IMR-90 (cell line): Measurements from ENCODE around the gene ZBP1. TPM values are rescaled to one million over a fixed set of nuclear protein-coding genes. Genes with fewer than 3 reads are reported as not detected.

ENCODE experiments used
- ATAC-seq: fragments of 200-7000 bp; cut with Tn5 transposase; 2 replicates; pipeline ENCODE4 v1.9.1; 2020; ENCODE audit warnings: low read depth, mild to moderate bottlenecking, moderate library complexity
- BruUV-seq: library from RNA; stranded (reverse); fragments of 400-500 nt; replicated peaks from 2 replicates; lab custom pipeline; 2021; lab: Mats Ljungman, UMichigan
- CTCF ChIA-PET: fragments of 300-600 bp; formaldehyde crosslinking; extraction: SDS; loops from one replicate; lab custom pipeline; 2021; ENCODE audit warnings: antibody characterized with exemption; lab: Yijun Ruan, JAX
- POLR2A ChIA-PET: fragments of 300-600 bp; sonication (Branson Sonifier 250); formaldehyde crosslinking; loops from one replicate; lab custom pipeline; 2022; ENCODE audit warnings: antibody characterized with exemption; ENCODE audit not compliant: unreplicated experiment; lab: Charles Lee
- DNase-seq: peaks from one replicate; pipeline ENCODE4 v3.0.0; 2013
- H2AFZ ChIP-seq: replicated peaks from 2 replicates; pipeline ENCODE3; 2013; ENCODE audit warnings: low read length, mild to moderate bottlenecking; ENCODE audit not compliant: poor library complexity
- H2AK5ac ChIP-seq: 2 replicates; pipeline ENCODE4 v1.6.1; 2013; ENCODE audit warnings: low read depth, low read length, inconsistent platforms
- H2AK9ac ChIP-seq: replicated peaks from 2 replicates; pipeline ENCODE3; 2013; ENCODE audit warnings: mild to moderate bottlenecking, low read depth, low read length, moderate library complexity; ENCODE audit not compliant: poor library complexity
- H2BK120ac ChIP-seq: 2 replicates; pipeline ENCODE4 v1.6.1; 2013; ENCODE audit warnings: low read depth, low read length, inconsistent platforms
- H2BK15ac ChIP-seq: 3 replicates; pipeline ENCODE4 v1.6.1; 2013; ENCODE audit warnings: low read depth, low read length, inconsistent platforms
- H2BK20ac ChIP-seq: 2 replicates; pipeline ENCODE4 v1.6.1; 2013; ENCODE audit warnings: low read depth, mild to moderate bottlenecking, inconsistent platforms, low read length, moderate library complexity
- H2BK5ac ChIP-seq: 2 replicates; pipeline ENCODE4 v1.6.1; 2013; ENCODE audit warnings: mild to moderate bottlenecking, low read depth, low read length, inconsistent platforms; ENCODE audit not compliant: poor library complexity, severe bottlenecking
- H3K14ac ChIP-seq: replicated peaks from 2 replicates; pipeline ENCODE4 v1.6.1; 2013; ENCODE audit warnings: low read depth, low read length, inconsistent platforms
- H3K18ac ChIP-seq: 2 replicates; pipeline ENCODE4 v1.6.1; 2013; ENCODE audit warnings: low read depth, low read length, control low read depth
- H3K23ac ChIP-seq: 2 replicates; pipeline ENCODE4 v1.6.1; 2013; ENCODE audit warnings: low read depth, low read length, inconsistent platforms
- H3K27ac ChIP-seq: 2 replicates; pipeline ENCODE4 v1.5.1; 2013; ENCODE audit warnings: mild to moderate bottlenecking, control low read depth, low read length; ENCODE audit not compliant: insufficient read depth
- H3K27me3 ChIP-seq: 2 replicates; pipeline ENCODE4 v1.6.1; 2013; ENCODE audit warnings: low read length; ENCODE audit not compliant: control insufficient read depth, insufficient read depth
- H3K36me3 ChIP-seq: 2 replicates; pipeline ENCODE4 v1.6.1; 2013; ENCODE audit warnings: low read length, mixed read lengths; ENCODE audit not compliant: control insufficient read depth, insufficient read depth
- H3K4ac ChIP-seq: 2 replicates; pipeline ENCODE4 v1.6.1; 2013; ENCODE audit warnings: low read depth, low read length, inconsistent platforms
- H3K4me1 ChIP-seq: 2 replicates; pipeline ENCODE4 v1.6.1; 2013; ENCODE audit warnings: low read length, mixed read lengths; ENCODE audit not compliant: control insufficient read depth, insufficient read depth
- H3K4me2 ChIP-seq: 2 replicates; pipeline ENCODE4 v1.6.1; 2013; ENCODE audit warnings: low read depth, mild to moderate bottlenecking, control low read depth, low read length, moderate library complexity
- H3K4me3 ChIP-seq: 2 replicates; pipeline ENCODE4 v1.5.1; 2013; ENCODE audit warnings: low read depth, mild to moderate bottlenecking, control low read depth, low read length, moderate library complexity; ENCODE audit not compliant: insufficient read depth
- H3K56ac ChIP-seq: 2 replicates; pipeline ENCODE4 v1.6.1; 2013; ENCODE audit warnings: low read length, inconsistent platforms; ENCODE audit not compliant: insufficient read depth; ENCODE audit errors: extremely low read depth
- H3K79me1 ChIP-seq, 2 experiments: 2 replicates each; pipeline ENCODE4 v1.6.1; 2013; ENCODE audit warnings: low read length in 2 of 2, inconsistent platforms in 1 of 2, low read depth in 1 of 2
- H3K9ac ChIP-seq: 2 replicates; pipeline ENCODE4 v1.6.1; 2013; ENCODE audit warnings: low read depth, low read length, control low read depth
- H3K9me1 ChIP-seq: 2 replicates; pipeline ENCODE4 v1.6.1; 2013; ENCODE audit warnings: low read length, inconsistent platforms; ENCODE audit not compliant: insufficient read depth
- H3K9me3 ChIP-seq: 2 replicates; pipeline ENCODE4 v1.6.1; 2013; ENCODE audit warnings: low read length; ENCODE audit not compliant: control insufficient read depth, insufficient read depth
- H4K20me1 ChIP-seq: 2 replicates; pipeline ENCODE4 v1.6.1; 2013; ENCODE audit warnings: low read length, inconsistent platforms; ENCODE audit not compliant: insufficient read depth
- H4K5ac ChIP-seq: 2 replicates; pipeline ENCODE4 v1.6.1; 2013; ENCODE audit warnings: mild to moderate bottlenecking, low read depth, low read length, control low read depth
- H4K8ac ChIP-seq, 2 experiments: 2 replicates each; pipeline ENCODE4 v1.6.1; 2013; ENCODE audit warnings: low read depth in 2 of 2, low read length in 2 of 2, control low read depth in 1 of 2, inconsistent platforms in 1 of 2
- H4K91ac ChIP-seq: 2 replicates; pipeline ENCODE4 v1.6.1; 2013; ENCODE audit warnings: low read depth, low read length, inconsistent platforms; ENCODE audit not compliant: insufficient read depth
- CHD1 ChIP-seq: IDR thresholded peaks from 2 replicates; pipeline ENCODE4 v1.6.1; 2012; ENCODE audit warnings: low read depth, low read length, improper control_type of control experiment
- WGBS, 2 experiments: methylation state at CpG; one replicate each; pipeline versions ENCODE4 v1.1.5 to v1.1.7; 2013; ENCODE audit warnings: missing lambda C conversion rate in 2 of 2; ENCODE audit not compliant: insufficient read length in 1 of 2; ENCODE audit errors: extremely low coverage in 2 of 2; 5-methylcytosine and 5-hydroxymethylcytosine counted together
- dilution Hi-C: fragments of 300-500 bp; cut with HindIII; formaldehyde crosslinking; loops from one replicate; pipeline ENCODE4 v1.14.3; 2018; ENCODE audit warnings: low sequenced_read_pairs; ENCODE audit not compliant: unreplicated experiment
- in situ Hi-C: fragments of 300-500 bp; cut with MboI; formaldehyde crosslinking; loops from 3 replicates; pipeline ENCODE4 v1.14.3; 2019; ENCODE audit warnings: low sequenced_read_pairs, inconsistent platforms, mixed read lengths
- intact Hi-C: fragments of 100-400 bp; cut with micrococcal nuclease; formaldehyde crosslinking; loops from 2 replicates; pipeline ENCODE4 v1.10.0; 2022
- polyA plus RNA-seq, 3 experiments: library from polyadenylated mRNA; depleted of rRNA; stranded (reverse); fragments of >200 nt; gene quantifications; 2 replicates each; pipeline ENCODE4 v1.2.3, GENCODE V29; 2012; ENCODE audit warnings: low replicate concordance in 1 of 3
- total RNA-seq: library from RNA; depleted of rRNA; stranded (reverse); fragments of >200 nt; gene quantifications from 2 replicates; pipeline ENCODE4 v1.2.3, GENCODE V29; 2012
- TF ChIP-seq, protein P1 (sequence below): fragments of 150-350 bp; IDR thresholded peaks from 2 replicates; pipeline ENCODE4 v1.6.1; 2016; ENCODE audit warnings: low read depth, mild to moderate bottlenecking, low read length, moderate library complexity, borderline replicate concordance

The ZBP1 gene
- total and polyA plus RNA-seq, 2 of the 4 experiments (the other 2 are of a cell fraction): not detected

DNA sequence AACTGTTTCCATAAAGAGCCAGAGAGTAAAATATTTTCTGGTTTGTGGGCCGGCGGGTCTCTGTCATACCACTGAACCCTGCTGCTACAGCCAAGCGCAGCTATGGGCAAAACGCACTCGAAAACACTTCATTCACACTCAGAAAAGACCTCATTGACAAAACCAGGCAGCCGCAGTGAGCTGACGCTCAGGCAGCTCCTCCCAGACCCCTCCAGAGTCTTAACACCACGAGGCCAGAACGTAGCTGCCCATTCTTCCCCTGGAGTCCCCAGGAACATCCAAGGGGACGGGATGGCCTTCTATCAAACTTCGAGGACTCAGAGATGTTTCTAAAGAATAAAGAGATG lies 35.6 kb upstream of the ZBP1 start:
- peaks cover 0 to 7% of the 10 kb centered on the region in 2 experiments; a peak in 1 of 4 replicates for H3K79me1 ChIP-seq
- H3K9me3 ChIP-seq: no peaks in the 10 kb centered on the region
- H3K27ac ChIP-seq: no peak overlapping the region
- no TSS peak for BruUV-seq
- no peak overlapping the region for H2AFZ ChIP-seq
- H3K4me3 ChIP-seq: no peak overlapping the region
- ATAC-seq (no peak), DNase-seq (no peak)
- no peak overlapping the region for H2BK15ac ChIP-seq
- no peak overlapping the region for H2BK5ac ChIP-seq
- H4K5ac ChIP-seq: no peak overlapping the region
- H4K8ac ChIP-seq: no peak overlapping the region
- WGBS, 2 experiments: 64% methylated on average over 4 of the region's 11 CpGs; no CpG with 5 or more reads in 1 of the 2 experiments
- no peak overlapping the region for H2AK9ac ChIP-seq
- no peak overlapping the region for H3K4me2 ChIP-seq
- H3K4me1 ChIP-seq: no peaks in the 10 kb centered on the region
- H4K20me1 ChIP-seq: peaks cover 12% of the 10 kb centered on the region
- H3K18ac ChIP-seq: no peak overlapping the region
- in situ Hi-C loops: loop anchor here (10.0 kb wide), 1 partner anchor 429 kb away; no protein-coding TSS in a partner anchor
- ChIA-PET CTCF (interaction anchor here (1.2 kb wide), 1 partner anchor 524 kb away, joined by 3 read pairs; no protein-coding TSS in a partner anchor), POLR2A (no interaction called here)
- H3K9me1 ChIP-seq: peaks cover 2% of the 10 kb centered on the region; the same call in 1 of the 2 replicates
- intact Hi-C loops: loop anchor here (2.0 to 10.0 kb wide), 2 partner anchors 53 to 189 kb away; no protein-coding TSS in a partner anchor
- no peaks in the 10 kb centered on the region for H3K27me3 ChIP-seq
- no peak overlapping the region for H2BK120ac ChIP-seq
- H3K4ac ChIP-seq: no peak overlapping the region
- no peak overlapping the region for H4K91ac ChIP-seq
- H3K14ac ChIP-seq: no peak overlapping the region
- TF ChIP-seq, protein P1, sequence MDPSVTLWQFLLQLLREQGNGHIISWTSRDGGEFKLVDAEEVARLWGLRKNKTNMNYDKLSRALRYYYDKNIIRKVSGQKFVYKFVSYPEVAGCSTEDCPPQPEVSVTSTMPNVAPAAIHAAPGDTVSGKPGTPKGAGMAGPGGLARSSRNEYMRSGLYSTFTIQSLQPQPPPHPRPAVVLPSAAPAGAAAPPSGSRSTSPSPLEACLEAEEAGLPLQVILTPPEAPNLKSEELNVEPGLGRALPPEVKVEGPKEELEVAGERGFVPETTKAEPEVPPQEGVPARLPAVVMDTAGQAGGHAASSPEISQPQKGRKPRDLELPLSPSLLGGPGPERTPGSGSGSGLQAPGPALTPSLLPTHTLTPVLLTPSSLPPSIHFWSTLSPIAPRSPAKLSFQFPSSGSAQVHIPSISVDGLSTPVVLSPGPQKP: no peak
- TF ChIP-seq CHD1: no peak
- H3K9ac ChIP-seq: no peak overlapping the region
- H3K36me3 ChIP-seq: peaks cover 25% of the 10 kb centered on the region
- dilution Hi-C loops: no loop called here
- no peak overlapping the region for H2BK20ac ChIP-seq
- no peak overlapping the region for H3K23ac ChIP-seq
- no peak overlapping the region for H2AK5ac ChIP-seq
- no peak overlapping the region for H3K56ac ChIP-seq
